ENCODE data around the gene MRFAP1L1.
"Not testable (repeated sequence)": the region's sequence is repeated elsewhere in the genome, so short reads cannot be mapped to it uniquely, and the experiment has no call there.

Gene MRFAP1L1

GRCh38 chr4:6734165-6734786, 24.6 kb upstream of the MRFAP1L1 start:
- no peak for DNase-seq (ENCODE audit: low spot score)

GRCh38 chr4:6733358-6734164, 23.9 kb upstream of the MRFAP1L1 start:
- DNase-seq (ENCODE audit: low spot score), result no peak

GRCh38 chr4:6732441-6733357, 23.0 kb upstream of the MRFAP1L1 start:
- DNase-seq (ENCODE audit: low spot score), result peak; percentile 79

- no peak for DNase-seq (ENCODE audit: low spot score)
These were observed 22.1 kb upstream of the MRFAP1L1 start for GRCh38 chr4:6731780-6732179.

- DNase-seq (ENCODE audit: low spot score), result peak; percentile 1
These were observed 21.6 kb upstream of the MRFAP1L1 start for GRCh38 chr4:6731318-6731675.

- no peak for DNase-seq (ENCODE audit: low spot score)
These were observed 21.1 kb upstream of the MRFAP1L1 start for GRCh38 chr4:6730603-6731317.

GRCh38 chr4:6728320-6729029, 18.8 kb upstream of the MRFAP1L1 start:
- DNase-seq (ENCODE audit: low spot score), result no peak

GRCh38 chr4:6727943-6728250, 18.2 kb upstream of the MRFAP1L1 start:
- no peak for DNase-seq (ENCODE audit: low spot score)

GRCh38 chr4:6727081-6727942, 17.6 kb upstream of the MRFAP1L1 start:
- DNase-seq (ENCODE audit: low spot score), result peak; percentile 93

GRCh38 chr4:6725427-6725961, 15.8 kb upstream of the MRFAP1L1 start:
- not testable (repeated sequence) for DNase-seq (ENCODE audit: low spot score)

GRCh38 chr4:6724421-6725111, 14.9 kb upstream of the MRFAP1L1 start:
- DNase-seq (ENCODE audit: low spot score), result peak; percentile 68

GRCh38 chr4:6723851-6724250, 14.2 kb upstream of the MRFAP1L1 start:
- no peak for DNase-seq (ENCODE audit: low spot score)

GRCh38 chr4:6722891-6723290, 13.2 kb upstream of the MRFAP1L1 start:
- no peak for DNase-seq (ENCODE audit: low spot score)

- DNase-seq (ENCODE audit: low spot score), result no peak
These were observed 11.5 kb upstream of the MRFAP1L1 start for GRCh38 chr4:6721121-6721520.

GRCh38 chr4:6720202-6720699, 10.6 kb upstream of the MRFAP1L1 start:
- DNase-seq (ENCODE audit: low spot score), result peak; percentile 86

- DNase-seq (ENCODE audit: low spot score), result no peak
These were observed 10.0 kb upstream of the MRFAP1L1 start for GRCh38 chr4:6719611-6720179.

- DNase-seq (ENCODE audit: low spot score), result no peak
These were observed 9.4 kb upstream of the MRFAP1L1 start for GRCh38 chr4:6718932-6719610.

GRCh38 chr4:6716958-6717655, 7.4 kb upstream of the MRFAP1L1 start:
- DNase-seq (ENCODE audit: low spot score), result no peak

All from Ammon's horn (tissue), 1 donor.